Fibroblast of upper back skin (primary cell): ENCODE measurements around the gene HEPN1.

Source experiments
- DNase-seq: peaks from one replicate; pipeline ENCODE4 v3.0.0-alpha.2; 2013

Gene HEPN1

GRCh38 chr11:124918950-124919349 lies at the start of gene HEPN1:
Gene HEPN1, plus strand, starts transcription at chr11:124919250.
- no peak for DNase-seq

GRCh38 chr11:124869331-124869730 lies 49.7 kb upstream of the HEPN1 start:
- no peak for DNase-seq

- DNase-seq = no peak
Measured at GRCh38 chr11:124869856-124870387, 49.1 kb upstream of the HEPN1 start.

GRCh38 chr11:124870430-124870829 lies 48.6 kb upstream of the HEPN1 start:
- DNase-seq = no peak

- no peak for DNase-seq
Measured at GRCh38 chr11:124872280-124872679, 46.8 kb upstream of the HEPN1 start.

GRCh38 chr11:124872741-124873140 lies 46.3 kb upstream of the HEPN1 start:
- no peak for DNase-seq

- DNase-seq = no peak
Measured at GRCh38 chr11:124873951-124874350, 45.1 kb upstream of the HEPN1 start.

- DNase-seq = no peak
Measured at GRCh38 chr11:124874571-124875255, 44.3 kb upstream of the HEPN1 start.

GRCh38 chr11:124875401-124875800 lies 43.6 kb upstream of the HEPN1 start:
- DNase-seq = no peak

GRCh38 chr11:124875943-124876817 lies 42.9 kb upstream of the HEPN1 start:
- peak; percentile 96 for DNase-seq

- no peak for DNase-seq
Measured at GRCh38 chr11:124876818-124877630, 42.0 kb upstream of the HEPN1 start.

GRCh38 chr11:124877631-124877909 lies 41.5 kb upstream of the HEPN1 start:
- DNase-seq = no peak

- no peak for DNase-seq
Measured at GRCh38 chr11:124877910-124878758, 40.9 kb upstream of the HEPN1 start.

- no peak for DNase-seq
Measured at GRCh38 chr11:124878759-124879492, 40.1 kb upstream of the HEPN1 start.

- DNase-seq = no peak
Measured at GRCh38 chr11:124879493-124880289, 39.4 kb upstream of the HEPN1 start.

- no peak for DNase-seq
Measured at GRCh38 chr11:124880290-124880611, 38.8 kb upstream of the HEPN1 start.

- no peak for DNase-seq
Measured at GRCh38 chr11:124880958-124881357, 38.1 kb upstream of the HEPN1 start.

GRCh38 chr11:124882339-124883071 lies 36.5 kb upstream of the HEPN1 start:
- no peak for DNase-seq

- no peak for DNase-seq
Measured at GRCh38 chr11:124884340-124884739, 34.7 kb upstream of the HEPN1 start.

- no peak for DNase-seq
Measured at GRCh38 chr11:124884869-124885479, 34.1 kb upstream of the HEPN1 start.
